ENCODE data around the gene ARPC2. TPM values are rescaled to one million over a fixed set of nuclear protein-coding genes. Genes with fewer than 3 reads are reported as not detected.

The ARPC2 gene
- polyA plus RNA-seq, 1 donor from 2014 or later = 167 TPM

- no peaks in the 10 kb centered on the region for H3K27me3 ChIP-seq (ENCODE audit: insufficient read depth, low read depth, low read length)
- no peak overlapping the region for H3K27ac ChIP-seq (ENCODE audit: low read length)
- no peak for TF ChIP-seq POLR2AphosphoS5 (IDR thresholded peaks at IDR 0.05)
- no peaks in the 10 kb centered on the region for H3F3A ChIP-seq (ENCODE audit: insufficient read depth, low read length, poor library complexity, severe bottlenecking)
- no peak overlapping the region for H3K4me3 ChIP-seq (ENCODE audit: low read length)
- no peaks in the 10 kb centered on the region for H3K9me2 ChIP-seq (ENCODE audit: insufficient read depth, low read length)
- no peak overlapping the region for H3K9ac ChIP-seq (ENCODE audit: low read length)
- H3K9me3 ChIP-seq (ENCODE audit: low read length) = no peaks in the 10 kb centered on the region
- no peaks in the 10 kb centered on the region for H3K36me3 ChIP-seq (ENCODE audit: insufficient read depth, low read length)
- no peak overlapping the region for H2AFZ ChIP-seq (ENCODE audit: low read depth, low read length)
- H3K79me2 ChIP-seq (replicated peaks; ENCODE audit: insufficient read depth, low read length) = peaks cover 15% of the 10 kb centered on the region
- H4K20me1 ChIP-seq (ENCODE audit: insufficient read depth) = no peaks in the 10 kb centered on the region
- H3K4me2 ChIP-seq (ENCODE audit: low read length) = no peak overlapping the region
These were observed 11.5 kb downstream of the ARPC2 start for GRCh38 chr2:218228366-218229090.

- peaks cover 7% of the 10 kb centered on the region for H3K79me2 ChIP-seq (replicated peaks; ENCODE audit: insufficient read depth, low read length)
- peaks cover 3% of the 10 kb centered on the region for H3K36me3 ChIP-seq (ENCODE audit: insufficient read depth, low read length)
- H3K27ac ChIP-seq (ENCODE audit: low read length) = no peak overlapping the region
- H4K20me1 ChIP-seq (ENCODE audit: insufficient read depth) = no peaks in the 10 kb centered on the region
- no peak overlapping the region for H2AFZ ChIP-seq (ENCODE audit: low read depth, low read length)
- no peak for TF ChIP-seq EP300 (conservative IDR thresholded peaks at IDR 0.05; ENCODE audit: poor library complexity, severe bottlenecking)
- TF ChIP-seq SMC3 (conservative IDR thresholded peaks at IDR 0.05; ENCODE audit: poor library complexity) = no peak
- TF ChIP-seq CTCF (IDR thresholded peaks at IDR 0.05; ENCODE audit: poor library complexity, severe bottlenecking) = no peak
- no peak for TF ChIP-seq TAF1 (IDR thresholded peaks at IDR 0.05; ENCODE audit: low read depth)
- TF ChIP-seq POLR2AphosphoS5 (IDR thresholded peaks at IDR 0.05) = no peak
- no peak for TF ChIP-seq REST (IDR thresholded peaks at IDR 0.05; ENCODE audit: borderline replicate concordance)
- no peak for TF ChIP-seq MXI1 (conservative IDR thresholded peaks at IDR 0.05; ENCODE audit: poor library complexity, severe bottlenecking)
- TF ChIP-seq RAD21 (conservative IDR thresholded peaks at IDR 0.05) = no peak
- no peak for TF ChIP-seq EZH2 (IDR thresholded peaks at IDR 0.05; ENCODE audit: borderline replicate concordance, insufficient read depth, low read length, poor library complexity, severe bottlenecking)
- no peaks in the 10 kb centered on the region for H3K27me3 ChIP-seq (ENCODE audit: insufficient read depth, low read depth, low read length)
- no peak overlapping the region for H3K4me2 ChIP-seq (ENCODE audit: low read length)
- no peaks in the 10 kb centered on the region for H3F3A ChIP-seq (ENCODE audit: insufficient read depth, low read length, poor library complexity, severe bottlenecking)
- no peak overlapping the region for H3K9ac ChIP-seq (ENCODE audit: low read length)
- H3K9me3 ChIP-seq (ENCODE audit: low read length) = no peaks in the 10 kb centered on the region
- H3K4me3 ChIP-seq (ENCODE audit: low read length) = no peak overlapping the region
- H3K9me2 ChIP-seq (ENCODE audit: insufficient read depth, low read length) = no peaks in the 10 kb centered on the region
These were observed 12.2 kb downstream of the ARPC2 start for GRCh38 chr2:218229239-218229638.
